ENCODE data around the gene SPARC.

DNA sequence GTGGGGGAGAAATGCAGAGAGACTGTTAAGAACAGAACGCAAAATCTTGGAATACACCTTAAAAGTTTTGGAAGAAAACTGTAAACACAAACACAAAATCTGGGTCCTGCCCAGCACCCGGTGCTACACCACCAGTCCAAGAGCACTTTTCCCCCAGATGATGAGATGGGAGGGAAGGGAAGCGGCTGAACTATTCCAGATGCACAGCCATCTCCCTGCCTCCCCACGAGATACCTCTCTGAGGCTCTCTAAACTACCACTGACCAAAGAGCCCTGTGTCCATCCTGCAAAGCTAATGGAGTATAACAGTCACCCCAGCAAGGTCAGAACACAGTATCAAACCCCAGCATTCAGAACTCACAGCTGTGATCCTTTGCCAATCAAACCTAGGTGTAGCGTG lies 8.0 kb downstream of the SPARC start:
- TF ChIP-seq, protein P1, sequence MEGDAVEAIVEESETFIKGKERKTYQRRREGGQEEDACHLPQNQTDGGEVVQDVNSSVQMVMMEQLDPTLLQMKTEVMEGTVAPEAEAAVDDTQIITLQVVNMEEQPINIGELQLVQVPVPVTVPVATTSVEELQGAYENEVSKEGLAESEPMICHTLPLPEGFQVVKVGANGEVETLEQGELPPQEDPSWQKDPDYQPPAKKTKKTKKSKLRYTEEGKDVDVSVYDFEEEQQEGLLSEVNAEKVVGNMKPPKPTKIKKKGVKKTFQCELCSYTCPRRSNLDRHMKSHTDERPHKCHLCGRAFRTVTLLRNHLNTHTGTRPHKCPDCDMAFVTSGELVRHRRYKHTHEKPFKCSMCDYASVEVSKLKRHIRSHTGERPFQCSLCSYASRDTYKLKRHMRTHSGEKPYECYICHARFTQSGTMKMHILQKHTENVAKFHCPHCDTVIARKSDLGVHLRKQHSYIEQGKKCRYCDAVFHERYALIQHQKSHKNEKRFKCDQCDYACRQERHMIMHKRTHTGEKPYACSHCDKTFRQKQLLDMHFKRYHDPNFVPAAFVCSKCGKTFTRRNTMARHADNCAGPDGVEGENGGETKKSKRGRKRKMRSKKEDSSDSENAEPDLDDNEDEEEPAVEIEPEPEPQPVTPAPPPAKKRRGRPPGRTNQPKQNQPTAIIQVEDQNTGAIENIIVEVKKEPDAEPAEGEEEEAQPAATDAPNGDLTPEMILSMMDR (conservative IDR thresholded peaks at IDR 0.05; ENCODE audit: low read depth, low read length) = no peak
- no peak for TF ChIP-seq EZH2 (IDR thresholded peaks at IDR 0.05; ENCODE audit: borderline replicate concordance, low read depth, low read length, poor library complexity, severe bottlenecking)

Measured in A673 (cell line).